ENCODE data around the gene HP. TPM values are rescaled to one million over a fixed set of nuclear protein-coding genes. Genes with fewer than 3 reads are reported as not detected.
"Not testable (repeated sequence)": the region's sequence is repeated elsewhere in the genome, so short reads cannot be mapped to it uniquely, and the experiment has no call there.

HP gene
- polyA plus RNA-seq, 3 donors: 0.47 to 0.78 (median 0.51) TPM

GRCh38 chr16:72042157-72042660, 12.1 kb upstream of the HP start:
- peak in 2 of 3 donors; percentile 10 to 19 for DNase-seq (ENCODE audit: low read depth in 3 of 3, low spot score in 2 of 3)

GRCh38 chr16:72043058-72043457, 11.2 kb upstream of the HP start:
- DNase-seq (ENCODE audit: low read depth in 3 of 3, low spot score in 2 of 3): no peak

GRCh38 chr16:72043539-72043938, 10.8 kb upstream of the HP start:
- DNase-seq (ENCODE audit: low read depth in 3 of 3, low spot score in 2 of 3): no peak

GRCh38 chr16:72044296-72044695, 10.0 kb upstream of the HP start:
- DNase-seq (ENCODE audit: low read depth in 3 of 3, low spot score in 2 of 3): no peak

GRCh38 chr16:72044825-72045359, 9.4 kb upstream of the HP start:
- no peak for DNase-seq (ENCODE audit: low read depth in 3 of 3, low spot score in 2 of 3)

GRCh38 chr16:72049110-72049509, 5.2 kb upstream of the HP start:
- DNase-seq (ENCODE audit: low read depth in 3 of 3, low spot score in 2 of 3): no peak

- DNase-seq (ENCODE audit: low read depth in 3 of 3, low spot score in 2 of 3): no peak
Measured at GRCh38 chr16:72050769-72051464, 3.4 kb upstream of the HP start.

- no peak for DNase-seq (ENCODE audit: low read depth in 3 of 3, low spot score in 2 of 3)
Measured at GRCh38 chr16:72051818-72052217, 2.5 kb upstream of the HP start.

- no peak for DNase-seq (ENCODE audit: low read depth in 3 of 3, low spot score in 2 of 3)
Measured at GRCh38 chr16:72055911-72056310, 1.6 kb downstream of the HP start.

- not testable (repeated sequence) for DNase-seq (ENCODE audit: low read depth in 3 of 3, low spot score in 2 of 3)
Measured at GRCh38 chr16:72057313-72057712, 3.0 kb downstream of the HP start.

- not testable (repeated sequence) for DNase-seq (ENCODE audit: low read depth in 3 of 3, low spot score in 2 of 3)
Measured at GRCh38 chr16:72059060-72059459, 4.8 kb downstream of the HP start.

GRCh38 chr16:72060405-72060804, 6.1 kb downstream of the HP start:
- no peak for DNase-seq (ENCODE audit: low read depth in 3 of 3, low spot score in 2 of 3)

- DNase-seq (ENCODE audit: low read depth in 3 of 3, low spot score in 2 of 3): no peak
Measured at GRCh38 chr16:72061564-72061963, 7.3 kb downstream of the HP start.

GRCh38 chr16:72064361-72064894, 10.1 kb downstream of the HP start:
- no peak for DNase-seq (ENCODE audit: low read depth in 3 of 3, low spot score in 2 of 3)

GRCh38 chr16:72066747-72067146, 12.4 kb downstream of the HP start:
- DNase-seq (ENCODE audit: low read depth in 3 of 3, low spot score in 2 of 3): peak in 2 of 3 donors; percentile 30 to 31

GRCh38 chr16:72068930-72069329, 14.6 kb downstream of the HP start:
- no peak for DNase-seq (ENCODE audit: low read depth in 3 of 3, low spot score in 2 of 3)

- DNase-seq (ENCODE audit: low read depth in 3 of 3, low spot score in 2 of 3): no peak
Measured at GRCh38 chr16:72072514-72073342, 18.4 kb downstream of the HP start.

- DNase-seq (ENCODE audit: low read depth in 3 of 3, low spot score in 2 of 3): no peak
Measured at GRCh38 chr16:72073560-72074230, 19.4 kb downstream of the HP start.

- DNase-seq (ENCODE audit: low read depth in 3 of 3, low spot score in 2 of 3): not testable (repeated sequence)
Measured at GRCh38 chr16:72075067-72075466, 20.8 kb downstream of the HP start.

- DNase-seq (ENCODE audit: low read depth in 3 of 3, low spot score in 2 of 3): not testable (repeated sequence)
Measured at GRCh38 chr16:72076991-72077706, 22.8 kb downstream of the HP start.
